ENCODE measurements around the gene NPIPA1.
"Not testable (repeated sequence)": the region's sequence is repeated elsewhere in the genome, so short reads cannot be mapped to it uniquely, and the experiment has no call there.

Gene NPIPA1

DNA sequence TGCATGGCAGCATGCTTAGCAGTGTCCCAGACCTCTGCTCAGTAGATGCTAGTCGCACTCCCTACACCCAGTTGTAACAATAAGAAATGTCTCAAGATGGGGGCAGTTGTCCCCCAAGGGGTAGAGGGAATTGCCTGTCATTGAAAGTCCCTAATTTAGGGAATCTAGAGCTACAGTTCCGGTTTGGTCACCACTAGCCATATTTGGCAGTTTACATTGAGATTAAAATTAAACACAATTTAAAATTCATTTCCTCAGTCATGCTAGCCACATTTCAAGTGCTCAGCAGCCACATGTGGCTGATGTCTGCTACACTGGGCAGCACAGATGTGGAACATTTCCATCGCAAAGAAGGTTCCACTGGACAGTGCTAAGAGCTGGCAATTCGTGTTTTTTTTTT lies 41.7 kb downstream of the NPIPA1 start:
- not testable (repeated sequence) for DNase-seq

DNA sequence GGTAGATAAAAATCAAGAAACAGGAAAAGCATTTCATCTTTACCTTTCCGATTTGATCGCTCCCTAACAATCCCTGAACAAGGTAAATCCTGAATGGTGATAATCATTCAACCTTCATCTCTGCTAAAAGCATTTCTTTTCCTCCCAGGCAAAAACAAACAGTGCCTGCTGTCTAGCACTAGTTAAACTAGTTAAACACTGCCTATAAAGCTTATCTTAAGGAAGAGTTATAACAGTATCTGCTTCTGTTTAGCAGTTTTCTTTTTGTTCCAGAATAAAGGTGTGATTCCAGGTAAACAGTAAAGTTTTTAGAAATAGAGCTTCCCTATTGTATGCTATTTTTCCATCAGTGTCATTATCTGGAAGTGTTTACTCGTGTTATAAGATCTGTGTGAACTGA lies 44.0 kb downstream of the NPIPA1 start:
- DNase-seq, result not testable (repeated sequence)

DNA sequence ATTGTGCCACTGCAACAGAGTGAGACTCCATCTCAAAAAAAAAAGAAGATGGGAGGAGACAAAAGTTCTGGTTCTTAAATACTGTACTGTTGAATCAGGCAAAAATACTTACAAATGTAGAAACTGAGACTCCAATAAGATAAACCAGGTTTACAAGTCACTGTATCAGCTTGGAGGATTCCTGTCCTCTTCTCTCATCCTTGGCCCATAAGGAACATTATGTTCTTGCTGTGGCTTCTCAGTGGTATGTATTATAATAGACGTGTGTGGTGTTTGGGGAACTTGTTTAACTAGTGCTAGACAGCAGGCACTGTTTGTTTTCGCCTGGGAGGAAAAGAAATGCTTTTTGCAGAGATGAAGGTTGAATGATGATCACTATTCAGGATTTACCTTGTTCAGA lies 45.3 kb downstream of the NPIPA1 start:
- DNase-seq, result not testable (repeated sequence)

DNA sequence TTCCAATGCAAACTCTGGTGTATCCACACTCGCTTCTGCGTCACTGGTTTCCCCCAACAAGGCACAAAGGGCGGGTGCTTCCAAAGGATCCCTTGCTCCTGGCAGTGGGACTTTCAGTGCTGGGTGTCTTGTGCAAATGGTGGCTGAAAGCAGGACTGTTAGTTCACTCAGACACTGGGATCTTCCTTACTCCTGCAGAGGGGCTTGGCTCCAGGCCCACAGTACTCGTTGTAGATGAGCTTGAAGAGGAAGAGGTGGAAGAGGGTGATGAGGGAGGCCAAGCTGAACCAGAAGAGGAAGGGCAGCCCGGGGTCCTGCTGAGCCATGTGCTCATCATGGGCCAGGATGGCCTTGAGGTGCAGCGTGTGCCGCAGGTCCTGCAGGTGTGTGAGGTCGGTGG lies 50.8 kb downstream of the NPIPA1 start:
- DNase-seq, result not testable (repeated sequence)

DNA sequence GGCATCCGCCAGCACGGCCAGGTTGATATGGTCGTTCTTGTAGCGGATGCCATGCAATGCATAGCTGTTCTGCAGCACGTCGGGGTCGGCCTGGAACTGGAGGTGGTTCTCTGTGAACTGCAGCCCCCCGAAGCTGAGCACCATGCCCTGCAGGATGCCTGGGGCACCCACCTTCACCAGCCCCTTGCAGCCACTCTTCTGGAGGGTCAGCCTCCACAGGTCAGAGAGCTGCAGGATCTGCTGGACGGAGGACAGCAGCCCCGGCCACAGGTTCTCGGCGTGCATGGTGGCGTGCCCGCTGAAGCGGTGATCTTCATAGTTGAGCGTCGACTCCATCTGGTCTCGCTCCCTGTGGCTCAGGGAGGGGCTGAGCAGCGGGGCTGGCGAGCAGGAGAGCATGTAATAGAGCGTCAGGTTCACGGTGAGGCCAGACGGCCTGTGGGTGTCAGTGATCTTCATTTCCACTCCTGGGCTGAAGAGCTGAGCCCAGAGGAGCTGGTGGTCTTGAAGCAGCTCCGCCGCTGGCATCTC lies 51.5 kb downstream of the NPIPA1 start:
- DNase-seq, result not testable (repeated sequence)

DNA sequence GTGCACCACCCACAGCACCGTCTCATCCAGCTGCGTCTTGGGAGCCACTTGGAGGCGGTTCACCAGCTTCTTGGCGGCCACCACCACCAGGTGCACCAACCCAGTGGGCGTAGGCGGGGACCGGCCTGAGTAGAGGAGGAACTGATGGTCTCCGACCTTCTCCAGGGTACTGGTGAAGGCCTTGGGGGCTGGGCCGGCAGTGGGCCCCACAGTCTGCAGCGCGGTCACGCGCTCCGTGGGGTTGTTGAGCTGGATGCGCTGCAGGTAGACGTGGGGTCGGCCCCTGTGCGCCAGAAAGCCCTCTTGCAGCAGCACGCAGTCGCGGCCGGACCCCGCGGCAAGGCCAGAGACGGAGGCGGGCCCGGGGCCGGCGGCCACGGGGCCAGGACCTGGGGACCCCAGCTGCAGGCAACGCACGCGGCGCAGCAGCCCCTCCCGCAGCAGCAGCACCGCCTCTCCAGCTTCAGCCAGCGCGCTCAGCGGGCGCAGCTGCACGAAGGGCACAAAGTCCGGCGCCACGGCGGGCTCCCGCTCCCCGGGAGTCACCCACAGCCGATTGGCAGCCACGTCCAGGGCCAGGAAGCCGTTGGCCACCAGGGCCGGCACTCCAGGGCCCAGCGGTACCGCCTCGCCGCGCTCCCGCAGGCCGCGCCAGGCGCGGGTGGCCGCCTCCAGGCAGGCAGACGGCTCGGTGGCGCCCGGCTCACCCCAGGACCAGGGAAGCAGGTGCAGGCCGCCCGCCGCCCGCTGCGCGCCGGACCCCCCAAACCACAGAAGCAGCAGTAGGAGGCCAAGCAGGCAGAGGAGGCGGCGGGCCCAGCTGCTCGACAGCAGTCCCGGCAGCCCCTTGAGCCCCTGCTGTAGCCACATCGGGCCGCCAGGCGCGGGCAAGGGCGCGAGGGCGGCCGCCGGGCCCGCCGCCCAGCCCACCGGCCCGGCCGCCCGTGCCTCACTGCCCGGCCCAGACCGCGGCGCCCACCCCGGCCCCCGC lies 52.3 kb downstream of the NPIPA1 start:
- DNase-seq, result not testable (repeated sequence)

DNA sequence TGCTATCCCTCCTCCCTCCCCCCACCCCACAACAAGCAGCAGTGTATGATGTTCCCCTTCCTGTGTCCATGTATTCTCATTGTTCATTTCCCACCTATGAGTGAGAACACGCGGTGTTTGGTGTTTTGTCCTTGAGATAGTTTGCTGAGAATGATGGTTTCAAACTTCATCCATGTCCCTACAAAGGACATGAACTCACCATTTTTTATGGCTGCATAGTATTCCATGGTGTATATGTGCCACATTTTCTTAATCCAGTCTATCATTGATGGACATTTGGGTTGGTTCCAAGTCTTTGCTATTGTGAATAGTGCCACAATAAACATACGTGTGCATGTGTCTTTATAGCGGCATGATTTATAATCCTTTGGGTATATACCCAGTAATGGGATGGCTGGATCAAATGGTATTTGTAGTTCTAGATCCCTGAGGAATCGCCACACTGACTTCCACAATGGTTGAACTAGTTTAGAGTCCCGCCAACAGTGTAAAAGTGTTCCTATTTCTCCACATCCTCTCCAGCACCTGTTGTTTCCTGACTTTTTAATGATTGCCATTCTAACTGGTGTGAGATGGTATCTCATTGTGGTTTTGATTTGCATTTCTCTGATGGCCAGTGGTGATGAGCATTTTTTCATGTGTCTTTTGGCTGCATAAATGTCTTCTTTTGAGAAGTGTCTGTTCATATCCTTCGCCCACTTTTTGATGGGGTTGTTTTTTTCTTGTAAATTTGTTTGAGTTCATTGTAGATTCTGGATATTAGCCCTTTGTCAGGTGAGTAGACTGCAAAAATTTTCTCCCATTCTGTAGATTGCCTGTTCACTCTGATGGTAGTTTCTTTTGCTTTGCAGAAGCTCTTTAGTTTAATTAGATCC lies 56.3 kb downstream of the NPIPA1 start:
- not testable (repeated sequence) for DNase-seq

DNA sequence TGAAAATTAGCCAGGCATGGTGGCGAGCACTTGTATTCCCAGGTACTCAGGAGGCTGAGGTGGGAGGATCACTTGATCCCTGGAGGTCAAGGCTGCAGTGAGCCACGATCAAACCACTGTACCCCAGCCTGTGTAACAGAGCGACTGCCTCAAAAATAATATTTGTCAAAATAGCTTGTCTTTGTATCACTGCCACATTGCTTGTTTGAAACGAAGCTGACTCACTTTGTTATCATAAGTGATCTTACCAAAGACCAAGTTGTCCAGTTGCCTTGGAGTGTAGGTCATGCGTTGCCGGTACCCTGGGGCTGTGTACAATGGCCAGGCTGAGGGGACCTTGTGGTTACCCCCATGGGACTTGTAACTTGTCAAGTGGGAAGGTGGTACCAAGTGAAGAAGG lies 59.5 kb downstream of the NPIPA1 start:
- DNase-seq, result not testable (repeated sequence)

DNA sequence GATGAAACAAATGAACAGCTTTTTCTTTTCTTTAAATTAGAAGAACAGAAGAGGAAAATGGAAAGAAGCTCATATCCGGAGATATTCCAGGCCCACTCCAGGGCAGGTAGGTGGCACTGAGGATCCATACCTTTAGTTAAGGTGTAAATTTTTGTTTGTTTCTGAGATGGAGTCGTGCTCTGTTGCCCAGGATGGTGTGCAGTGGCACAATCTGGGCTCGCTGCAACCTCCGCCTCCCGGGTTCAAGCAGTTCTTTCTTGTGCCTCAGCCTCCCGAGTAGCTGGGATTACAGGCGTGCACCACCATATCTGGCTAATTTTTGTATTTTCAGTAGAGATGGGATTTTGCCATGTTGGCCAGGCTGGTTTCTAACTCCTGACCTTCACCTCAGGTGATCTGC lies 61.1 kb downstream of the NPIPA1 start:
- DNase-seq, result not testable (repeated sequence)

DNA sequence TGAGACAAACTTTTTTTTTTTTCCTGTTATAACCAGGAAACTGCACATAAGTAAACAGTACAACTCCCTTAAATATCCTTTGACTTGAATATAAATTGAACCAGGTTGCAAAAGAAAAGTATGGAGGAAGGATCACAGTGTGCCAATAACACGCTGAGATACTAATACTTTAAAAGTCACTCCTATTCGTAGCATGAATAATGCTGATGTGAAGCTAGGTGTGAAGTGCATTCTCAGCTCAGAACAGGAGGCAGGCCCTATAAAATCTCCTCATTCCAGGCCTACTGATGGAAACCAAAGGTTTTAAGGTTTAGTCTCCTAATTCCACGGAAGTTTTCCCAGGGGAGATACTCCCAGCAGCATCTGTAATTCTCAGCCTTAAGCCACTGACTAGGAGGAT lies 62.6 kb downstream of the NPIPA1 start:
- DNase-seq, result not testable (repeated sequence)

Data from stimulated activated CD4-positive, alpha-beta T cell treated with anti-CD3 and anti-CD28 coated beads, Interleukin-15, amount 100 ng/mL, for 24 hours (primary cell).